Putamen (tissue), 1 donor: ENCODE measurements around the gene GNG8.
A peak's percentile ranks its signal among the peaks of the same experiment; 100 is the strongest.

Source experiments
- DNase-seq: peaks from one replicate; pipeline ENCODE4 v3.0.0-alpha.2; 2016; ENCODE audit warnings: low spot score

The GNG8 gene

DNA sequence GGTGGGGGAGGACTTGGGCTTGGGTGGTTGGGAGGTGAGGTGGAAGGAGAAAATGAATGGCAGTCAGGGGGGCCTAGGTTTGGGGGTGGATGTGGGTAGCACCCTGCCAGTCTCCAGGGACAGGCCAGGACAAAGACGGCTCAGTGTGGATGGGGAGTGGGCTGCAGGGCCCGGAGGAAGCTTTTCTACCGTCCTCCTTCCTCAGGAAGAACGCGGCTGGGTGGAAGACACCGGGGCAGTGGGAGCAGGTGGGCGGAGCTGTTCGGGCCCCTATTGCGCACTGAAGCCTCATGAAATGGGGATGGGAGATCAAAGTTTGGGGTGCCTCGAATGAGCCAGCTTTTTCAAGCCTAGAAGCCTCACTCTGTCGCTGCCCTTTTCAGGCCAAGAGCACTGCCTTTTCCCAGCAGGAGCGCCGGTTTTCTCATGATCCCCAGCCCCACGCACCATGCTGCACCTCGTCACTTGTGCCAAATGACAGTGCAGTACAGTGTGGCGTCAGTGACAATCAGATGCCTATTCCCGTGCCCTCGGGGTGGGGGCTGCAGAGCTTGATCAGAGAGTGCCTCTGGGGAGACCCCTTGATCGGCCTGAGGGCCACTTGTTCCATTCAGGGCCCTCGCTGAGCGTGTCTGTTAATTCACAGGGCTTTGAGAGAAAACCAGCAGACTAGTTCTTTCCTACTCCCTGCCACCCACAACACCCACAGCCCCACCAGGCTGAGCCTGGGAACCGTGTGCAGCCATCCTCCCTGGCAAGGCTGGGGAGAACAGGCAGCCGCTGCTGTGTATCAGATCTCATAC lies 33.4 kb downstream of the GNG8 start:
- peak; percentile 62 for DNase-seq

DNA sequence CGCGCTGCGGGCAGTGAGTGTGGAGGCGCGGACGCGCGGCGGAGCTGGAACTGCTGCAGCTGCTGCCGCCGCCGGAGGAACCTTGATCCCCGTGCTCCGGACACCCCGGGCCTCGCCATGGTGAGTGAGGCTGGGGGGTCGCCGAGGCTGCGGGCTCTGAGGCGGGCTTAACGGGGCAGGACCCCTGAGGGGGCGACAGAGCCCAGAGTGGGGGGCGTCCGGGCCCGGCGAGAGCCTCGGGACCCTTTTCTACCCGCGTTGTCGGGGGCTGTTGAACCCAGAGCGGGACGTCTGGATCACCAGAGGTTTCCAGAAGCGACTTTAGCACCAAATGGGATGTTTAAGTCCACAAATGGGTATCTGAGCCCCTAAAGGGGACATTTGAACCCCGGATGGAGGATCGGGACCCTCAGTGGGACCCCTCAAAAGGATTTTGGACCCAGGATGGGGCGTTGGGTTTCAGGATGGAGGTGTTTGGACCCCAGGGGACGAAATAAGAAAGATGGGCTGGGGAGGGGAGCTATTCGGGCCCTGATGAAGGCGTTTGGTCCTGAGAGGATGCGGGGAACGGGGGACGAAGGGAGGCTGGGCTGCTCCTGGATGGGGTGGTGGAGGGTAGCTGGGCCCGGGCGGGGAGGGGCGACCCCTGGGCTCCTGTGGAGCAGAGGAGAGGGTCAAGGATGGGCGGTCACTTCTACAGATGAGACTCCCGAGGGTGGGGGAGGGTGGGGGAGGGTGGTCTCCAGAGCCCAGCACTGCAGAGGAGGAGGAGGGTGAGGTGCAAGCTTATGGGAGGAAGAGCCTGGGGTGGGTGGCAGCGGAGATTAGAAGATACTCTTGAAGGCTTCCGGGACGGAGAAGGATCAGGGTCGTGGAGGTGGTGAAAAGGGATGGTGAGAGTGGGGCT lies 34.4 kb downstream of the GNG8 start, which contains the start of gene CALM3:
Gene CALM3, plus strand, starts transcription at position 13 of the 907 bp plus-strand sequence. Its CDS starts 105 bp downstream, at position 118.
- DNase-seq: no peak

DNA sequence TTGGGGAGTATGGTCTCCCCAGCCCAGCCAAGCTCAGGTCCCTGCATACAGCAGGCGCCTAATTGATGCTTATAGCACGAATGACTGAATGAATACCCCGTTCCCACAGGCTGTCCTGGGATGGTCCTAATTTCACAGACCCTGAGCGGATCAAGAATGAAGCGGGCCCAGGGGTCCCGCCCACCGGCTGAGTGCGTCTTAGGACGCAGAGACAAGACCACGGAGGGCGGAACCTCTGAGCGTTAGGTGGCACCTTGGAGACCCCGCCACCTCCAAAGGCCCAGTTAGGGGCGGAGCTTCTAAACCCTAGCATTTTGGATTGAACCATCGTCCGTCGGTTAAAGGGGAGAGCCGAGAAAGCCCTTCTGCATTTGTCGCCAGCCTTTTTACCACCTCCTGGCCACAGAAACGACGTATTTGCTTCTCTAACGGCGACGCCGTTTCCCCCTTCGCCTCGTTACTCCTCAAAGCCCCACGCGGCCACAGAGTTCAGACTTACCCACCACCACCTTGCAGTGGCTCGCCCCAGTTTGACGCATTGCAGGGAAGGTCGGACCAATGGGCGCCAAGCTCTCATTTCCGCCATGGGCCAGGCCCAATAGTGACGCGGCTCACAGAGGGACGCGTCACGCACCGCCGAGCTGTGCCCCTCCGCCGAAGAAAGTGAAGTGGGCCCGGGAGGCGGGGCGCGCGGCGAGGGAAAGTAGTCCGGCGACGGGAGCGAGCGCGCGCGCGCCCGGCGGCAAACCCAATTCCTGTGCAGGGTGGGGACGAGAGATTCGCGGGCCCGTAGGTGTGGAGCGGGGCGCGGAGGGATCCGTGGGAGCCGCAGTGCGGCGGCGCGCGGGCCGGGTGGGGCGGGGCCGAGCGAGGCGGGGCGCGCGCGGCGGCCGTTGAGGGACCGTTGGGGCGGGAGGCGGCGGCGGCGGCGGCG lies 35.4 kb downstream of the GNG8 start:
- DNase-seq: peak; percentile 96

DNA sequence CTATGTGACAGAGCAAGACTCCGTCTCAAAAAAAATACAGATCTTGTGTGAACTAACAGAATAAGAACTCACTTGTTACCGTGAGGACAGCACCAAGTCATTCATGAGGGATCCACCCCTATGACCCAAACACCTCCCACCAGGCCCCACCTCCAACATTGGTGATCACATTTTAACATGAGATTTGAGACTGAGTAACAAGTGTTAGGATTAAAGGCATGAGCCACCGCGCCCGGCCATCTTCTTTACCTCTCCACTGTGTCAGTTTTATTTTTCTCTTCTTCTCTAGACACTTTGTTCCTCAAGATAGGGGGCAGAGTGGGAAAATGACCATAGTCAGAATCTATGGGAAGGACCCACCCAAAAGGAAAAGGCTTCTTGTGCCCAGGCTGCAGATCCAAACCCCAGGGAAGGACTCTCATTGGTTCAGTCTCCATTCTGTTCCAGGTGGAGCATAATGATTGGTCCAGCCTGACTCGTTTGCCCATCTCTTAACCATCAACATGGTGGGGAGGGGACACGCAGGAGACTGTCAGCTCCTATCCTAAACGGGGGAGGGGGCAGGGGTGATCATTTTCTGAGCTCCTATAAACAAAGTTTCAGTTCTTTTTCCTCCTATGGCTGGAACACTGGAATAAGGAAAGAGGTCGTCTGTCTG lies 36.2 kb downstream of the GNG8 start:
- no peak for DNase-seq

DNA sequence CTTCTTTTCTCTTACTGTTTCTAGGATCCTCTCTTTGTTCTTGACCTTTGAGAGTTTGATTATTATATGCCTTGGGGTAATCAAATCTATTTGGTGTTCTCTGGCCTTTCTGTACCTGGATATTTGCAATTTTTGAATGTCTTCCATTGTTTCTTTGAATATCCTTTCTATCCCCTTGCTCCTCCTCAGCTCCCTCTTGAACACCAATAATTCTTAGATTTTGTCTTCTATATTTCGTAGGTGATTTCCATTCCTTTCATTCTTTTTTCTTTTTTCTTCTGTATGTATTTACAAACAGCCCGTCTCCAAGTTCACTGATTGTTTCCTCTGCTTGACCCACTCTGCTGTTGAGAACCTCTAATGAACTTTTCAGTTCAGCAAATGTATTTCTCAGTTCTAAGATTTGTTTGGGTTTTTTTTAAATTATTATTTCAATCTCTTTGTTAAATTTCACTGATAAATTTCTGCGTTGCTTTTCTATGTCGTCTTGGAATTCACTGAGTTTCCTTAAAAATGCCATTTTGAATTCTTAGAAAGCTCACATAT lies 37.6 kb downstream of the GNG8 start:
- DNase-seq: no peak

DNA sequence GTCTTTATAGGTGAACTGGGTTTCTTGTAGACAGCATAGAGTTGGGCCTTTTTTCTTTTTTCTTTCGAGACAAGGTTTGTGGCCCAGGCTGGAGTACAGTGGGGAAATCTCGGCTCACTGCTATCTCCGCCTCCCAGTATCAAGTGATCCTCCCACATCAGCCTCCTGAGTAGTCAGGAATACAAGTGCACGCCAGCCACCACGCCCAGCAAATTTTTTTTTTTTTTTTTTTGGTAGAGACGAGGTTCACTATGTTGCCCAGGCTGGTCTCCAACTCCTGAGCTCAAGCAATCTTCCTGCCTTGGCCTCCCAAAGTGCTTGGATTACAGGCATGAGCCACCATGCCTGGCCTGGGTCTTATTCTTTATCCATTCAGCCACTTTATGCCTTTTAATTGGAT lies 40.0 kb downstream of the GNG8 start:
- DNase-seq: no peak

DNA sequence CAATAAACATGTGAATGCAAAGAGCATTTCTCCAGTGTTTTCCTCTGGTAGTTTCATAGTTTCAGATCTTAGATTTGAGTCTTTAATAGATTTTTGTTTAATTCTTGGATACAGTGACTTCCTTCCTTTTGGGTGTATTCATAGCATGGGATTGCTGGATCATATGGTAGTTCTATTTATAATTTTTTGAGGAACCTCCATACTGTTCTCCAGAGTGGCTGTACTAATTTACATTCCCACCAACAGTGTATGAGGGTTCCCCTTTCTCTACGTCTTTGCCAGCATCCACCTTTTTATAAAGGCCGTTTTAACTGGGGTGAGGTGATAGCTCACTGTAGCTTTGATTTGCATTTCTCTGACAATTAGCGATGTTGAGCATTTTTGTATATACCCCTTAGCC lies 44.1 kb downstream of the GNG8 start:
- no peak for DNase-seq

DNA sequence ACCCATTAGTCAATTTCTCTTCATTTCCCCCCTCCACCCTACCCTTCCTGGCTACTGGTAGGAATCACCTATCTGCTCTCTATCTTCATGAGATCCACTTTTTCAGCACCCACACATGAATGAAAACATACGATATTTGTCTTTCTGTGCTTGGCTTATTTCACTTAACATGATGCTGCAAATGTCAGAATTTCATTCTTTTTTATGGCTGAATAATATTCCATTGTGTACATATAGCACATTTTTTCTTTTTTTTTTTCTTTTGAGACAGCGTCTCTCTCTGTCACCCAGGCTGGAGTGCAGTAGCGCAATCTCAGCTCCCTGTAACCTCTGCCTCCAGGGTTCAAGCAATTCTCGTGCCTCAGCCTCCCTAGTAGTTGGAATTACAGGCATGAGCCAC lies 44.7 kb downstream of the GNG8 start:
- DNase-seq: no peak

DNA sequence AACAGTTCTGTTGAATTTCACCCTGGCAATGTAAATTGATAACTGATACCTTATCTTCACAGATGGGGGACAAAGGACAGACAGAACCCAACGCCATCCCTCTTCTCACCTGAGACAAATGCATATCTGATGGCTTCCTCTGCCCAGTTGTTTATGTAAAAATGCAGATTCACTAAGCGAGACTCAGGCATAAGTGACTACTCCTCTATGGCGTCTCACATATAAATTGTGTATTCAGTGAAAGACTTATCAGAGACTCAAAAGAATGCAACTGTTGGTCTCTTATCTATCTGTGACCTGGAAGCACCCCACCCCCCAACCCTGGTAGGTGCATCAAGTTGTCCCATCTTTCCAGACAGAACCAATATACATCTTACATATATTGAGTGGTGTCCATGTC lies 48.1 kb downstream of the GNG8 start:
- no peak for DNase-seq

DNA sequence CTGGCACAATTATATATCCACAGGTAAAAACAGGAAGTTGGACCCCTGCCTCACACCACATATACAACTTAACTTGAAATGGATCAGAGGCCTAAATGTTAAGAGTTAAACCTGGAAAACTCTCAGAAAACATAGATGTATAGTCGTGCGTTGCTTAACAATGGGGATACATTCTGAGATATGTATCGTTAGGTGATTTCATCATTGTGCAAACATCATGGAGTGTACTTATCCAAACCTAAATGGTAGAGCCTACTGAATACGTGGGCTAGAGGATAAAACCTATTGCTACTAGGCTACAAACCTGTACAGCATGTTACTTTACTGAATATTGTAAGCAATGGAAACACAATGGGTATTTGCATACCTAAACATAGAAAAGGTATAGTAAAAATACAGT lies 49.7 kb downstream of the GNG8 start:
- no peak for DNase-seq

DNA sequence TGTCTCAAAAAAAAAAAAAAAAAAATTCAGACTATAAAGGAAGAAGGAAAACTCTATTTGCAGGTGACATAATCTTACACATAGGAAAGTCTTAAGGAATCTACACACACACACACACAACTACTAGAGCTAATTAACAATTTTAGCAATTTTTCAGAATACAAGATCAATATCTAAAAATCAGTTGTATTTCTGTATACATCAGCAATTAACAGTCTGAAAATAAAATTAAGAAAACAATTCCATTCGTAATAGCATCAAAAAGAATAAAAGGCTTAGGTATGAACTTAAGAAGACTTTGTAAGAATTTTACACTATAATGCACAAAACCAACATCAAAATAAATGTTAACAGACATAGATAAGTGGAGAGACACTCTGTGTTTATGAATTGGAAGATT lies 50.5 kb downstream of the GNG8 start:
- DNase-seq: no peak
